HepG2 (cell line): Measurements from ENCODE around the gene NPBWR2. TPM values are rescaled to one million over a fixed set of nuclear protein-coding genes. Genes with fewer than 3 reads are reported as not detected.

Source experiments
- ATF2 ChIP-seq: sonication (generic); formaldehyde crosslinking; IDR thresholded peaks from 2 replicates; pipeline ENCODE4 v1.4.0; 2020; ENCODE audit warnings: missing genetic modification reagents
- HHEX ChIP-seq: IDR thresholded peaks from 2 replicates; pipeline ENCODE4 v1.6.1; 2016; ENCODE audit warnings: control low read depth
- HINFP ChIP-seq: sonication (generic); formaldehyde crosslinking; IDR thresholded peaks from 2 replicates; pipeline ENCODE4 v1.4.0; 2020; ENCODE audit warnings: low read depth, mild to moderate bottlenecking, missing genetic modification reagents
- HNRNPH1 ChIP-seq: fragments of 200-400 bp; formaldehyde crosslinking; optimal IDR thresholded peaks from 2 replicates; pipeline ENCODE3; 2017; ENCODE audit warnings: mild to moderate bottlenecking, low read depth, low read length
- IKZF1 ChIP-seq: fragments of 450-650 bp; IDR thresholded peaks from 2 replicates; pipeline ENCODE4 v1.7.1; 2016
- NCOA1 ChIP-seq: sonication (generic); formaldehyde crosslinking; IDR thresholded peaks from 2 replicates; pipeline ENCODE4 v1.9.0; 2021; ENCODE audit warnings: missing genetic modification reagents
- NRL ChIP-seq: sonication (generic); formaldehyde crosslinking; IDR thresholded peaks from 2 replicates; pipeline ENCODE4 v1.5.0; 2020; ENCODE audit warnings: missing genetic modification reagents, mild to moderate bottlenecking, moderate library complexity, borderline replicate concordance
- STAT5B ChIP-seq: sonication (generic); formaldehyde crosslinking; IDR thresholded peaks from 2 replicates; pipeline ENCODE4 v1.4.0; 2020; ENCODE audit warnings: missing genetic modification reagents
- TARDBP ChIP-seq: sonication (generic); formaldehyde crosslinking; IDR thresholded peaks from 2 replicates; pipeline ENCODE4 v1.8.0; 2022; ENCODE audit warnings: mild to moderate bottlenecking, missing genetic modification reagents
- ZBTB1 ChIP-seq: sonication (generic); formaldehyde crosslinking; IDR thresholded peaks from 2 replicates; pipeline ENCODE4 v1.4.0; 2020; ENCODE audit warnings: missing genetic modification reagents, borderline replicate concordance
- ZBTB2 ChIP-seq: sonication (generic); formaldehyde crosslinking; IDR thresholded peaks from 2 replicates; pipeline ENCODE4 v1.8.0; 2022; ENCODE audit warnings: low read depth, missing genetic modification reagents
- ZMYM2 ChIP-seq: sonication (generic); formaldehyde crosslinking; IDR thresholded peaks from 2 replicates; pipeline ENCODE4 v1.8.0; 2022; ENCODE audit warnings: mild to moderate bottlenecking, missing genetic modification reagents
- ZNF251 ChIP-seq: sonication (generic); formaldehyde crosslinking; IDR thresholded peaks from 2 replicates; pipeline ENCODE4 v1.9.0; 2021; ENCODE audit warnings: mild to moderate bottlenecking, missing genetic modification reagents
- ZNF263 ChIP-seq: sonication (generic); formaldehyde crosslinking; IDR thresholded peaks from 2 replicates; pipeline ENCODE4 v1.4.0; 2020; ENCODE audit warnings: missing genetic modification reagents
- ZNF496 ChIP-seq: sonication (generic); formaldehyde crosslinking; IDR thresholded peaks from 2 replicates; pipeline ENCODE4 v1.8.1; 2023; ENCODE audit warnings: mild to moderate bottlenecking, moderate library complexity, missing genetic modification reagents; ENCODE audit not compliant: insufficient replicate concordance
- ZNF550 ChIP-seq: sonication (generic); formaldehyde crosslinking; IDR thresholded peaks from 2 replicates; pipeline ENCODE4 v1.4.0; 2020; ENCODE audit warnings: mild to moderate bottlenecking, missing genetic modification reagents, borderline replicate concordance
- ZNF580 ChIP-seq: IDR thresholded peaks from 2 replicates; pipeline ENCODE4 v1.6.1; 2016; ENCODE audit warnings: low read depth, borderline replicate concordance
- ZNF629 ChIP-seq: sonication (generic); formaldehyde crosslinking; conservative IDR thresholded peaks from 2 replicates; pipeline ENCODE4 v1.5.0; 2020; ENCODE audit warnings: missing genetic modification reagents
- ZNF709 ChIP-seq: sonication (generic); formaldehyde crosslinking; IDR thresholded peaks from 2 replicates; pipeline ENCODE4 v1.5.0; 2020; ENCODE audit warnings: mild to moderate bottlenecking, missing genetic modification reagents
- ZNF773 ChIP-seq: sonication (generic); formaldehyde crosslinking; IDR thresholded peaks from 2 replicates; pipeline ENCODE4 v1.4.0; 2020; ENCODE audit warnings: missing genetic modification reagents, borderline replicate concordance
- ZNF878 ChIP-seq: sonication (generic); formaldehyde crosslinking; IDR thresholded peaks from 2 replicates; pipeline ENCODE4 v1.8.1; 2023; ENCODE audit warnings: mild to moderate bottlenecking, missing genetic modification reagents, moderate library complexity
- polyA plus RNA-seq, 8 experiments: library from polyadenylated mRNA; depleted of rRNA in 3 of 8; stranded (reverse) in 7 of 8; unstranded in 1 of 8; fragments of >200 nt; fragmentation: Illumina TruSeq in 4 of 8; extraction: Trizol in 4 of 8; gene quantifications; 2 replicates each; pipeline versions ENCODE4 v1.2.1 to v1.2.3, GENCODE V29; 2011 to 2016; ENCODE audit warnings: low read depth in 4 of 8, missing spikeins in 1 of 8, mixed read lengths in 1 of 8; ENCODE audit not compliant: insufficient read depth in 1 of 8
- total RNA-seq, 5 experiments: library from RNA; depleted of rRNA; stranded (reverse); fragments of >200 nt; fragmentation: Illumina TruSeq; extraction: Trizol; gene quantifications; 2 replicates each; pipeline ENCODE4 v1.2.3, GENCODE V29; 2016; ENCODE audit warnings: low read depth in 1 of 5
- TF ChIP-seq, protein P1 (sequence below), 2 experiments: sonication (generic) in 1 of 2; formaldehyde crosslinking in 1 of 2; IDR thresholded peaks; 2 replicates each; pipeline versions ENCODE4 v1.4.0 to v1.6.1; 2018 to 2020; ENCODE audit warnings: missing genetic modification reagents in 2 of 2, borderline replicate concordance in 1 of 2, low read depth in 1 of 2, mild to moderate bottlenecking in 1 of 2, missing biosample characterization in 1 of 2
- TF ChIP-seq, protein P2 (sequence below): sonication (generic); formaldehyde crosslinking; IDR thresholded peaks from 2 replicates; pipeline ENCODE4 v1.9.0; 2021; ENCODE audit warnings: missing genetic modification reagents, borderline replicate concordance

NPBWR2 gene
- total and polyA plus RNA-seq, 2 of the 13 experiments (the other 11 are each of a cell fraction or from before 2014, with no cell fraction given) = not detected

- TF ChIP-seq, protein P1, sequence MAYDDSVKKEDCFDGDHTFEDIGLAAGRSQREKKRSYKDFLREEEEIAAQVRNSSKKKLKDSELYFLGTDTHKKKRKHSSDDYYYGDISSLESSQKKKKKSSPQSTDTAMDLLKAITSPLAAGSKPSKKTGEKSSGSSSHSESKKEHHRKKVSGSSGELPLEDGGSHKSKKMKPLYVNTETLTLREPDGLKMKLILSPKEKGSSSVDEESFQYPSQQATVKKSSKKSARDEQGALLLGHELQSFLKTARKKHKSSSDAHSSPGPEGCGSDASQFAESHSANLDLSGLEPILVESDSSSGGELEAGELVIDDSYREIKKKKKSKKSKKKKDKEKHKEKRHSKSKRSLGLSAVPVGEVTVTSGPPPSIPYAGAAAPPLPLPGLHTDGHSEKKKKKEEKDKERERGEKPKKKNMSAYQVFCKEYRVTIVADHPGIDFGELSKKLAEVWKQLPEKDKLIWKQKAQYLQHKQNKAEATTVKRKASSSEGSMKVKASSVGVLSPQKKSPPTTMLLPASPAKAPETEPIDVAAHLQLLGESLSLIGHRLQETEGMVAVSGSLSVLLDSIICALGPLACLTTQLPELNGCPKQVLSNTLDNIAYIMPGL (CRISPR knock-in tag; IDR thresholded peaks at IDR 0.05; ENCODE audit: borderline replicate concordance in 1 of 2, low read depth in 1 of 2) = no peak; a peak in 1 of 4 replicates
- no peak for TF ChIP-seq ZNF496 (CRISPR knock-in tag)
- TF ChIP-seq, protein P2, sequence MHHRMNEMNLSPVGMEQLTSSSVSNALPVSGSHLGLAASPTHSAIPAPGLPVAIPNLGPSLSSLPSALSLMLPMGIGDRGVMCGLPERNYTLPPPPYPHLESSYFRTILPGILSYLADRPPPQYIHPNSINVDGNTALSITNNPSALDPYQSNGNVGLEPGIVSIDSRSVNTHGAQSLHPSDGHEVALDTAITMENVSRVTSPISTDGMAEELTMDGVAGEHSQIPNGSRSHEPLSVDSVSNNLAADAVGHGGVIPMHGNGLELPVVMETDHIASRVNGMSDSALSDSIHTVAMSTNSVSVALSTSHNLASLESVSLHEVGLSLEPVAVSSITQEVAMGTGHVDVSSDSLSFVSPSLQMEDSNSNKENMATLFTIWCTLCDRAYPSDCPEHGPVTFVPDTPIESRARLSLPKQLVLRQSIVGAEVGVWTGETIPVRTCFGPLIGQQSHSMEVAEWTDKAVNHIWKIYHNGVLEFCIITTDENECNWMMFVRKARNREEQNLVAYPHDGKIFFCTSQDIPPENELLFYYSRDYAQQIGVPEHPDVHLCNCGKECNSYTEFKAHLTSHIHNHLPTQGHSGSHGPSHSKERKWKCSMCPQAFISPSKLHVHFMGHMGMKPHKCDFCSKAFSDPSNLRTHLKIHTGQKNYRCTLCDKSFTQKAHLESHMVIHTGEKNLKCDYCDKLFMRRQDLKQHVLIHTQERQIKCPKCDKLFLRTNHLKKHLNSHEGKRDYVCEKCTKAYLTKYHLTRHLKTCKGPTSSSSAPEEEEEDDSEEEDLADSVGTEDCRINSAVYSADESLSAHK = no peak
- no peak for TF ChIP-seq ZBTB2 (CRISPR knock-in tag)
- TF ChIP-seq STAT5B (CRISPR knock-in tag) = no peak
- TF ChIP-seq NCOA1 (CRISPR knock-in tag) = no peak; the same call in 1 of the 2 replicates
- TF ChIP-seq ZBTB1 = no peak
- TF ChIP-seq TARDBP = peak; percentile 69; the same call in 1 of the 2 replicates
- TF ChIP-seq IKZF1 = no peak
- no peak for TF ChIP-seq ZNF263
- no peak for TF ChIP-seq ZNF878 (CRISPR knock-in tag)
- peak; percentile 12; the same call in 1 of the 2 replicates for TF ChIP-seq ZNF773 (CRISPR knock-in tag)
- TF ChIP-seq ZNF709 = no peak
- no peak for TF ChIP-seq ZNF251 (CRISPR knock-in tag)
- no peak for TF ChIP-seq HHEX
- no peak for TF ChIP-seq HNRNPH1
- TF ChIP-seq ATF2 (CRISPR knock-in tag) = no peak
- no peak for TF ChIP-seq HINFP (CRISPR knock-in tag)
- TF ChIP-seq NRL (CRISPR knock-in tag) = no peak
- TF ChIP-seq ZNF580 (CRISPR knock-in tag) = no peak
- TF ChIP-seq ZNF550 (CRISPR knock-in tag) = no peak
- TF ChIP-seq ZMYM2 (CRISPR knock-in tag) = no peak; the same call in 1 of the 2 replicates
- no peak for TF ChIP-seq ZNF629 (CRISPR knock-in tag)
These were observed 50.8 kb downstream of the NPBWR2 start (continued) for GRCh38 chr20:64056639-64056888.
